Measurements from ENCODE around the gene ZNF385B.
A peak's percentile ranks its signal among the peaks of the same experiment; 100 is the strongest.

ZNF385B gene

DNA sequence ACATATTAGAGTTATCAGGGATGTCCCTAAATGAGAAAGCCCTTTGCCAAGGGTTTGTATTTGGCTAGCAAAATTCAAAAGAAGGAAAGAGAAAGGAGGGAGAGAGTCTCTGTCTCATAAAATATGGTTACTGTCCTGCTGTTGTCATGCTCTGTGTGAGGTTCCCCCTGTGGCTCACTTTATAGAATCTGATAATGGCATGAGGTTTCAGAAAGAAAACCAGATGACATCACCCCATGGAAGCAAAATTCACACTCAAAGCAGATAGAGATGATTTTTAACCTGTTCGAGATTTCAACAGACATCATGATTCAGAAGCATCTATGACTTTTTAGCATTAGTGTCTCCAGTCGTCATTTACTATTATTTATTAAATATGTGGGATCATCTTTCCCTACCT, 431.8 kb downstream of the ZNF385B start:
- no peak for DNase-seq

DNA sequence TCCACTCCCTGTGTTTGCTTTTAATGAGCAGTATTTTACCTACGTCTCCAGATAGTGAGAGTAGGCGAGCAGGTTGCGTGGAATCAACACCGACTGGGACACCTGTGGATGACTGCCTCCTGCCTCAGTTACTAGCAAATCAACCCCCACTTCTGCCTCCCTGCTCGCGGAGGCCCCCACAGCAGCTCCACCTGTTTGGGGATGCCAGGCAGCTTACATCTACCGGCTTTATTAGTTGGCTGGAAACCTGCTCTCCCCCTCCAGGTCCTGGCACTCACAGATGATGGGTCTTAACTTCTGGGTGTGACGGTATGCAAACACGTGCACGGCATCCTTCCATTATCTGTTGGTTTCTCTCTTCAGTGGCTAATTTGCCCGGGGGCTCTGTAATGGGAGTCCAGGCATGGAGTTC, 432.3 kb downstream of the ZNF385B start:
- no peak for DNase-seq

DNA sequence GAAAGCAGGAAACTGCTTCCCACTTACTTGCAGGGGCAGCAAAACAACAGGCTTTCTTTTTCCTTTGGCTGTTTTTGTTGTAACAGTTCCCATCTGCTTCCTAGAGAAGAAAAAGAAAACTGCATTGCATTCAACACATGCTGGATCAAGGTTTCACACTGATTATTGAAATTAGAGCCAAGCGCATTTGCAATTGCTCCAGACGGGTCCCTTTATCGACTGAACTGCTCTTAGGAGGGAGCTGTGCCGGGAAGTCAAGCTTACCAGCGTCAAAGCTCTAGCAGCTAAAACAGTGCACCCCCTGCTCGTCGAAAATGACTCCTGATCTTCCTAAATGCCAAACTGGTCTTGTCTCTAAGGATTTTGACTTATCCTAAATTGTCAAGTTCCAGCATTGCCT, 432.8 kb downstream of the ZNF385B start:
- no peak for DNase-seq

DNA sequence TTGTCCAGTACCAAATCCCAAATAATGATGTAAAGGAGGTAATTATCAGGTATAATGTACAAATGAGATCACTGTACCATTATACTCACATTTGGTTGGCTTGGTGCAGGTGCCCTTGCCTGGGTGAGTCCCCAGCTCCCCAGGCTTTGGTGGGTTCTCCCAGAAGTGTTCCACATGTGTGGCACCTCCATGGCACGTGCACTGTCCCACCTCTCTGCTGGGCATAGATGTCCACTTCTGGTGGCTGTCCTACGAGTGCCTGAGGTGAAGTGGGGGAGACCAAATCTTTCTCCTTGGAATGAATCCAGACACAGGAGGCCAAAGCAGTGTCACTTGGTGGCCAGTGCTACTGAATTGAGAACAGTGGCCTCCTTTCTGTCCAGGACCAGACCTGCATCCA, 434.3 kb downstream of the ZNF385B start:
- DNase-seq = no peak

DNA sequence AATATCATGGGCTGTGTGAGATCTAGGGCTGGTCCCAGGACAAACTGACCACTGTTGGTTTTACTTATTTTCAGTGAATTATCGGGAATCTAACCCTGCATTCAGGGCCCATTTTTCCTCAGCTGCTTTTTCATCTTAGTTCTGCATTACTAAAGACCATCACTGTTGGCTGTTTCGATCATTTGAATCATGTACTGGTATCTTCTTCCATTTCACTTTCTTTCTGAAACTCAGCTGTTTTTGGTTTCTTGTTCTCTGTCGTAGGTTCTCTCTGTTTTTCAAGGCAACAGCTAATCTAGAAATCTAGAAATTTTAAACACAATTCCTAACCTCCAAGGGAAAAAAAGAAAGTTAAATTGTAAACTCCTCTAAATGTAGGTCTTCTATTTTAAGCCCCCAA, 436.8 kb downstream of the ZNF385B start:
- no peak for DNase-seq

DNA sequence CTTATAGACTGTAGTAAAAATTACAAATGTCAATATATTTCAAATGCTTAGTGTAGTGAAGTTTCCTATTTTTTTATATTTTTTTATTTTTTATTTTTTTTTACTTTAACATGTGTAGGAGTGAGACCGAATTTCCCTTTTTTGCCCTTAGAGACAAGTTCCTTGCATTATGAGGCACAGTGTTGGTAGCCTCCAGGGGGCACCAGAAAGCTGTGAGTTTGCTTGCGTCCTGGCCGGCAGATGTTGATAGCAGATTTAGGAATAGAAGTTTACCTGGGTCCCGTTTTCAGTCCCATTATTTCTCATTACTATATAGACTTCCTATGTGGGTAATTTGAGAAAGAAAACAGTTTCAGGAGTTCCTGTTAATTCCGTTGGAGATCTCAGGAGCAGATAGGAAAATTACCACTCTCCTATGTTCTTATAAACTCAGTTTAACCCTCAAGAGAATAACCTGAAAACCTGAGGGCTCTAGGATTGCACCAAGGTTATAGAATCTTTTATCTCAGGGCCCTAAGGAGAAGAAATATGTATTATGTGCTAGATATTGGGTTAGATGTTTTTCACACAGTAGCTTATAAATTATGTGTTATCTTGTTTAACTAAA, 439.3 kb downstream of the ZNF385B start:
- DNase-seq = peak; percentile 2

DNA sequence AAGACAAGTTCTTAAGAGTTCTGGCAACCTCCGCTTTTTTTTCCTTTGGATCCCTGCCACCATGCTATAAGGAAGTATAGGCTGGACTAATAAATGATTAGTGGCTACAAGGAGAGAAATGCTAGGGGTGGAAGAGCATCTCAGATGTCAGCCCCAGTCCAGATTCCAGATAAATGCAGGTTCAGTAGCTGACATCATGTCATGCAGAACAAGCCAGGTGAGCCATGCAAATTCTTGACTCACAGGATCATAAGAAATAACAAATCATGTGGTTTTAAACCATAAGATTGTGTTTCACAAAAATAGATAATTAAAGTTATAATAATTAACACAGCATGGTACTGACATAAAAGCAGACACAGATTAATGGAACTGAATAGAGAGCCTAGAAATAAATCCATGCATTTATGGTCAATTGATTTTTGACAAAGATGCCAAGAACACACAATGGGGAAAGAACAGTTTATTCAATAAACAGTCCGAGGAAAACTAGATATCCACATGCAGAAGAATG, 443.9 kb downstream of the ZNF385B start:
- DNase-seq = no peak

DNA sequence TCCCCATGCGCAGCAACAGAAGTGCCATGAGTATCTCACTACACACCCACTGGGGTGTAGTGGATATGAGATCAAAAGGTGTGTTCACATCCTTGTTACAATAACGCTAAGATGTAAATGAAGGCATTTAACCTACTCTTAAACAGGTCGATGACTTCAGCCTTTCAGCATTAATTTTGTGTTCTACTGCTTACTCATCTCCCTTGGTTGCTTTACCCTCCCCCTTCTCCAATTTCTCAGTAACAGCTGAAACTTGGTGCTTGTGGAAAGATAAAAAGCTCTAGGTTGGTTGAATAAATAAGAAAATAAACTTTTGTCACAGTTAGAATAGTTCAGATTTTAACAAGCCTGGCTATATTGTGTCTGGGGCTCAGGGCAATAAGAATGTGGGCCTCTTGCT, 449.3 kb downstream of the ZNF385B start:
- no peak for DNase-seq

DNA sequence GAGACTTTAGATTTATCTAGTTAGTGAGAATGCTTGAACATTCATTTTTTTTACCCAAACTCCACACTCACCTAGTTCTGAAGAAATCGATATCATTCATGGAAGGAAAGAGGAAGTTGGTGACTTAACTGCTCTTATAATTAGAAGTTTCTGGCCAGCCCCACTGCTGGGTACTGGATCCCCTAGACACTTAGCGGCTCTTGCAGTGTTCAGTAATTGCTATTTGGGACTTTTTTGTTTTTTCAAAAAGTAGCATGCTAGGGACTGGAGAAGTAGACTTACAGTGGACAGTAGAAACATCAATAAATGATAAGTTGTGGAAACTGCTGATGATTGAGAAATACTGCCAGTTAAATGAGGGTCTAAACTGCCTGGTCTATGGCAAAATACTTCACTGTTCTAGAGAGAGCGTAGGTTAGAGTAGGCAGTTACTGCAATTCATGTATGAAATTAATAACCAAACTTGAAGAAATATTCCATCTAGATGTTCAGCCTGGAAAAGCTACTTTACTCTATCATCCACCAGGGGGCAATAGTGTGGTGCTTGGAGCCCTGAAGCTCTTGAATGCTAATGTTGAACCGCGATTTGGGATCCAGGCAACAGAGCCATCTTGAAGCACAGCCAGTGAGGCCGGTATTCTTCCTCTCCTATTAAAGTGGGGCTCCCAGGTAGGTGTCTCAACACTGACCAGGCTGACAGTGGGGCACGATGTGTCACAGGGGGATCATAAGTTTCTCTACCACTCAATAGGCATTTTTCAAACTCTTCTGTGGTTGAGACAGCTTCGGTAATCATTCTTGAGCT, 450.7 kb downstream of the ZNF385B start:
- peak; percentile 4 for DNase-seq

DNA sequence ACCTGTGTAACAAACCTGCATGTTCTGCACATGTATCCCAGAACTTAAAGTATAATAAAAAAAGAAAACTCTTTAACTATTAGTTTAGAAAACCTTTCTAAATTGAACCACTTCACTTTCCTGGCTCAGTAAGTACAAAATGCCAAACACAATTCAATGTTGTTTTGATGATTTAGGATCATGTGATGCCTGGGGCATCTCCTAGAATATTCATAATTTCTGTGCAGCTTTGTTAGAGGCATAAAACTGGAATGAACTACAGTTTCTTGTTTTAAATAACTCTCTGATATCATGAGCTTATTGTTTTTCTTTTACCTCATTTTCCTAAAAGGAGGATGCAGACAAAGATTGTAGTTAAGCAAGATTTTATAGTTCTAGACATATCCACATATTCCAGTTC, 457.8 kb downstream of the ZNF385B start:
- DNase-seq = no peak

DNA sequence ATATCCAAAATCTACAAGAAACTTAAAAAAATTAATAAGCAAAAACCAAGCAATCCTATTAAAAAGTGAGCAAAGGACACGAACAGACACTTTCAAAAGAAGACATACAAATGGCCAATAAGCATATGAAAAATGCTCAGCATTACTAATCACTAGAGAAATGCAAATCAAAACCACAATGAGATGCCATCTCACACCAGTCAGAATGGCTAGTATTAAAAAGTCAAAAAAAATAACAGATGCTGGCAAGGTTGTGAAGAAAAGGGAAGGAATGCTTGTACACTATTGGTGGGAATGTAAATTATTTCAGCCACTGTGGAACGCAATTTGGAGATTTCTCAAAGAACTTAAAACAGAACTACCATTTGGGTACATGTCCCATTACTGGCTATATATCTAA, 467.9 kb downstream of the ZNF385B start:
- no peak for DNase-seq

All from KG1 (cell line).